GM12878 (cell line): ENCODE measurements around the gene ARHGEF7. TPM values are rescaled to one million over a fixed set of nuclear protein-coding genes. Genes with fewer than 3 reads are reported as not detected.

ENCODE experiments used
- ATAC-seq: fragments of 200-7000 bp; cut with Tn5 transposase; 3 replicates; pipeline ENCODE4 v1.9.1; 2020; ENCODE audit warnings: mild to moderate bottlenecking, moderate library complexity
- BruUV-seq: library from RNA; stranded (reverse); fragments of 400-500 nt; replicated peaks from 2 replicates; lab custom pipeline; 2021; lab: Mats Ljungman, UMichigan
- CTCF ChIA-PET: fragments of 300-600 bp; sonication (Branson Sonifier 250); formaldehyde crosslinking; extraction: SDS; loops from one replicate; lab custom pipeline; 2021; ENCODE audit warnings: inconsistent platforms; lab: Yijun Ruan, JAX
- POLR2A ChIA-PET: fragments of 350-600 bp; formaldehyde crosslinking; extraction: SDS; loops from one replicate; lab custom pipeline; 2021; ENCODE audit warnings: inconsistent platforms; lab: Charles Lee
- RAD21 ChIA-PET: fragments of 300-600 bp; sonication (Branson Sonifier 250); formaldehyde crosslinking; loops from one replicate; lab custom pipeline; 2023; ENCODE audit warnings: antibody characterized with exemption; ENCODE audit not compliant: unreplicated experiment; lab: Charles Lee
- SMC1A ChIA-PET: fragments of 300-600 bp; sonication (Branson Sonifier 250); formaldehyde crosslinking; loops from one replicate; lab custom pipeline; 2023; ENCODE audit not compliant: unreplicated experiment, uncharacterized antibody; lab: Charles Lee
- DNase-seq: peaks from one replicate; pipeline ENCODE4 v3.0.0-alpha.2; 2011; ENCODE audit warnings: low read depth, low spot score
- FAIRE-seq: peaks from 3 replicates; lab custom pipeline; 2011; peaks lifted over from hg19 to GRCh38; lab: Jason Lieb, UNC
- H2AFZ ChIP-seq: 2 replicates; pipeline ENCODE4 v1.6.0; 2011; ENCODE audit warnings: low read depth, low read length, control low read depth; ENCODE audit not compliant: control insufficient read depth
- H3K27ac ChIP-seq: 2 replicates; pipeline ENCODE4 v1.5.1; 2011; ENCODE audit warnings: control low read depth; ENCODE audit not compliant: control insufficient read depth, insufficient read depth
- H3K27me3 ChIP-seq, 2 experiments: replicated peaks in 1 of 2; 2 replicates each; pipeline versions ENCODE4 v1.6.0 to v1.6.1; 2011; ENCODE audit warnings: low read length in 1 of 2; ENCODE audit not compliant: control insufficient read depth in 2 of 2, insufficient read depth in 2 of 2
- H3K36me3 ChIP-seq, 2 experiments: 2 replicates each; pipeline ENCODE4 v1.5.1; 2011; ENCODE audit warnings: low read length in 1 of 2; ENCODE audit not compliant: control insufficient read depth in 2 of 2, insufficient read depth in 2 of 2
- H3K4me1 ChIP-seq: 2 replicates; pipeline ENCODE4 v1.6.1; 2011; ENCODE audit warnings: mild to moderate bottlenecking, low read length, moderate library complexity, mixed read lengths; ENCODE audit not compliant: control insufficient read depth, insufficient read depth
- H3K4me2 ChIP-seq: 2 replicates; pipeline ENCODE4 v1.6.0; 2011; ENCODE audit warnings: control low read depth; ENCODE audit not compliant: control insufficient read depth, insufficient read depth
- H3K4me3 ChIP-seq: fragments of 200-600 bp; sonication (generic); 2 replicates; pipeline ENCODE4 v1.5.1; 2016
- H3K79me2 ChIP-seq: 2 replicates; pipeline ENCODE4 v1.6.0; 2011; ENCODE audit warnings: low read length; ENCODE audit not compliant: control insufficient read depth, insufficient read depth
- H3K9ac ChIP-seq: 2 replicates; pipeline ENCODE4 v1.8.0; 2011; ENCODE audit warnings: low read length, control low read depth, mixed read lengths; ENCODE audit not compliant: control insufficient read depth, insufficient read depth
- H3K9me3 ChIP-seq: replicated peaks from 3 replicates; pipeline ENCODE4 v1.5.1; 2011; ENCODE audit warnings: mild to moderate bottlenecking, low read length; ENCODE audit not compliant: control insufficient read depth, insufficient read depth
- H4K20me1 ChIP-seq: 2 replicates; pipeline ENCODE4 v1.6.0; 2011; ENCODE audit not compliant: control insufficient read depth, insufficient read depth
- ATF7 ChIP-seq: fragments of 450-650 bp; IDR thresholded peaks from 2 replicates; pipeline ENCODE4 v1.6.1; 2016; ENCODE audit warnings: low read depth, mild to moderate bottlenecking
- BHLHE40 ChIP-seq, 2 experiments: fragments of 450-650 bp in 1 of 2; IDR thresholded peaks; 2 replicates each; pipeline ENCODE4 v1.6.1; 2011 to 2017; ENCODE audit warnings: low read depth in 2 of 2, borderline replicate concordance in 1 of 2, improper control_type of control experiment in 1 of 2, low read length in 1 of 2, mild to moderate bottlenecking in 1 of 2
- CBX5 ChIP-seq: sonication (generic); IDR thresholded peaks from 2 replicates; pipeline ENCODE4 v1.6.1; 2016; ENCODE audit warnings: low read depth, moderate library complexity, mild to moderate bottlenecking, inconsistent platforms
- DPF2 ChIP-seq: fragments of 450-650 bp; IDR thresholded peaks from 2 replicates; pipeline ENCODE4 v1.6.1; 2017; ENCODE audit warnings: mild to moderate bottlenecking
- ETV6 ChIP-seq, 2 experiments: fragments of 450-650 bp in 1 of 2; IDR thresholded peaks in 1 of 2; conservative IDR thresholded peaks in 1 of 2; 2 replicates each; pipeline ENCODE4 v1.6.1; 2014; ENCODE audit warnings: antibody characterized with exemption in 1 of 2, borderline replicate concordance in 1 of 2, low read depth in 1 of 2, mild to moderate bottlenecking in 1 of 2, moderate library complexity in 1 of 2
- FOS ChIP-seq: IDR thresholded peaks from 3 replicates; pipeline ENCODE4 v1.6.1; 2011; ENCODE audit warnings: borderline replicate concordance; ENCODE audit not compliant: insufficient read length; ENCODE audit errors: extremely low read depth
- GABPA ChIP-seq: IDR thresholded peaks from 2 replicates; pipeline ENCODE4 v1.6.1; 2014; ENCODE audit warnings: antibody characterized with exemption, low read depth, mild to moderate bottlenecking, inconsistent platforms
- MXI1 ChIP-seq: fragments of 150-350 bp; IDR thresholded peaks from 2 replicates; pipeline ENCODE4 v1.6.1; 2011; ENCODE audit warnings: low read depth, mild to moderate bottlenecking, inconsistent platforms, low read length, improper control_type of control experiment
- PML ChIP-seq: IDR thresholded peaks from 2 replicates; pipeline ENCODE4 v1.6.1; 2012; ENCODE audit warnings: low read length, inconsistent platforms
- POLR2AphosphoS2 ChIP-seq: IDR thresholded peaks from 2 replicates; pipeline ENCODE4 v1.6.1; 2011; ENCODE audit warnings: low read depth, mild to moderate bottlenecking, low read length, improper control_type of control experiment, moderate library complexity
- USF1 ChIP-seq: IDR thresholded peaks from 2 replicates; pipeline ENCODE4 v1.6.1; 2011; ENCODE audit warnings: borderline replicate concordance, low read depth, mild to moderate bottlenecking, moderate library complexity, mixed read lengths, low read length; ENCODE audit not compliant: insufficient read depth; ENCODE audit errors: extremely low read length
- ZNF384 ChIP-seq: IDR thresholded peaks from 2 replicates; pipeline ENCODE4 v1.6.1; 2012; ENCODE audit warnings: low read depth, mild to moderate bottlenecking, low read length, improper control_type of control experiment, borderline replicate concordance
- WGBS: methylation state at CpG from one replicate; pipeline ENCODE4 v1.1.6; 2016; ENCODE audit warnings: low lambda C conversion rate; ENCODE audit not compliant: insufficient replicate concordance, insufficient coverage; ENCODE audit errors: missing lambda C conversion rate; 5-methylcytosine and 5-hydroxymethylcytosine counted together
- in situ Hi-C: fragments of 300-500 bp; cut with MboI; formaldehyde crosslinking; loops from 9 replicates; pipeline ENCODE4 v1.14.3; 2018; ENCODE audit warnings: mixed read lengths
- intact Hi-C: fragments of 100-400 bp; cut with micrococcal nuclease; formaldehyde crosslinking; loops from one replicate; pipeline ENCODE4 v1.14.2; 2022; ENCODE audit not compliant: unreplicated experiment
- polyA plus RNA-seq, 11 experiments: library from polyadenylated mRNA; depleted of rRNA in 4 of 11; unstranded in 6 of 11; stranded (reverse) in 5 of 11; fragments of >200 nt; fragmentation: Nextera tagmentation in 4 of 11; fragmentation: Illumina TruSeq in 1 of 11; extraction: Ambion mirVana in 4 of 11; extraction: Trizol in 1 of 11; gene quantifications; 1 replicate in 1 of 11; 2 replicates in 10 of 11; pipeline versions ENCODE4 v1.2.1 to v1.2.3, GENCODE V29; 2011 to 2016; ENCODE audit warnings: inconsistent platforms in 2 of 11, missing spikeins in 2 of 11, low read depth in 1 of 11
- total RNA-seq, 4 experiments: library from RNA; depleted of rRNA in 3 of 4; stranded (reverse); fragments of >200 nt in 3 of 4; fragmentation: Illumina TruSeq in 1 of 4; extraction: Trizol in 1 of 4; gene quantifications; 2 replicates each; pipeline versions ENCODE4 v1.2.1 to v1.2.3, GENCODE V29; 2013 to 2021
- TF ChIP-seq, protein P1 (sequence below): IDR thresholded peaks from 2 replicates; pipeline ENCODE4 v1.6.1; 2012; ENCODE audit warnings: low read depth, low read length, improper control_type of control experiment
- TF ChIP-seq, protein P2 (sequence below): fragments of 150-350 bp; IDR thresholded peaks from 2 replicates; pipeline ENCODE4 v1.6.1; 2014; ENCODE audit warnings: mild to moderate bottlenecking, low read depth, low read length

Gene ARHGEF7
- total and polyA plus RNA-seq, 10 of the 15 experiments (the other 5 are each of a cell fraction or from before 2014, with no cell fraction given), result 4.7 to 65.5 (median 36.6) TPM

- TF ChIP-seq USF1 (no peak), GABPA (no peak), ZNF384 (no peak), ETV6 (conservative IDR thresholded peaks at IDR 0.05 in 1 of 2, IDR thresholded peaks at IDR 0.05 in 1 of 2; ENCODE audit: borderline replicate concordance in 1 of 2, low read depth in 1 of 2) (no peak), ATF7 (no peak), POLR2AphosphoS2 (no peak)
- TF ChIP-seq, protein P1, sequence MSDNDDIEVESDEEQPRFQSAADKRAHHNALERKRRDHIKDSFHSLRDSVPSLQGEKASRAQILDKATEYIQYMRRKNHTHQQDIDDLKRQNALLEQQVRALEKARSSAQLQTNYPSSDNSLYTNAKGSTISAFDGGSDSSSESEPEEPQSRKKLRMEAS, result no peak
- TF ChIP-seq, all 136 proteins: peak for 0
Observed at GRCh38 chr13:111114362-111115060, 599 bp upstream of the ARHGEF7 start (continued).

GRCh38 chr13:111115965-111116521, 933 bp downstream of the ARHGEF7 start:
- H3K27me3 ChIP-seq, result peaks cover 13 to 37% of the 10 kb centered on the region in 2 experiments
- H3K4me2 ChIP-seq, result no peak overlapping the region
- in situ Hi-C loops, result no loop called here
- POLR2A ChIA-PET, result no interaction called here
- H3K9me3 ChIP-seq, result no peaks in the 10 kb centered on the region
- H4K20me1 ChIP-seq, result no peaks in the 10 kb centered on the region
- DNase-seq (no peak), FAIRE-seq (no peak), ATAC-seq (no peak)
- H3K79me2 ChIP-seq, result no peaks in the 10 kb centered on the region
- no peak overlapping the region for H2AFZ ChIP-seq
- H3K9ac ChIP-seq, result no peak overlapping the region
- TF ChIP-seq FOS (no peak), CBX5 (no peak), PML (no peak), BHLHE40 (IDR thresholded peaks at IDR 0.05; ENCODE audit: borderline replicate concordance in 1 of 2, low read depth in 2 of 2, low read length in 1 of 2) (no peak), MXI1 (no peak), DPF2 (no peak)
- TF ChIP-seq, protein P2, sequence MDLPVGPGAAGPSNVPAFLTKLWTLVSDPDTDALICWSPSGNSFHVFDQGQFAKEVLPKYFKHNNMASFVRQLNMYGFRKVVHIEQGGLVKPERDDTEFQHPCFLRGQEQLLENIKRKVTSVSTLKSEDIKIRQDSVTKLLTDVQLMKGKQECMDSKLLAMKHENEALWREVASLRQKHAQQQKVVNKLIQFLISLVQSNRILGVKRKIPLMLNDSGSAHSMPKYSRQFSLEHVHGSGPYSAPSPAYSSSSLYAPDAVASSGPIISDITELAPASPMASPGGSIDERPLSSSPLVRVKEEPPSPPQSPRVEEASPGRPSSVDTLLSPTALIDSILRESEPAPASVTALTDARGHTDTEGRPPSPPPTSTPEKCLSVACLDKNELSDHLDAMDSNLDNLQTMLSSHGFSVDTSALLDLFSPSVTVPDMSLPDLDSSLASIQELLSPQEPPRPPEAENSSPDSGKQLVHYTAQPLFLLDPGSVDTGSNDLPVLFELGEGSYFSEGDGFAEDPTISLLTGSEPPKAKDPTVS, result no peak
- no peak overlapping the region; the same call in 1 of the 2 replicates for H3K4me3 ChIP-seq
- WGBS, result 8% methylated on average over 30 of the region's 39 CpGs
- RAD21 ChIA-PET, result no interaction called here
- SMC1A ChIA-PET, result no interaction called here
- H3K4me1 ChIP-seq, result no peaks in the 10 kb centered on the region; the same call in 1 of the 2 replicates
- no peaks in the 10 kb centered on the region for H3K36me3 ChIP-seq
- BruUV-seq, result no TSS peak
- H3K27ac ChIP-seq, result no peak overlapping the region
- CTCF ChIA-PET, result interaction anchor here (0.7 kb wide), 1 partner anchor 217 kb away, joined by 3 read pairs; no protein-coding TSS in a partner anchor
- intact Hi-C loops, result no loop called here
